AG09319 (cell line): ENCODE results near the gene TMED10.
"Not testable (repeated sequence)": the region's sequence is repeated elsewhere in the genome, so short reads cannot be mapped to it uniquely, and the experiment has no call there.

Experiments
- DNase-seq: peaks from one replicate; pipeline ENCODE4 v3.0.0-alpha.2; 2010; ENCODE audit warnings: low read depth; ENCODE audit errors: extremely low read depth
- CTCF ChIP-seq: IDR thresholded peaks from 2 replicates; pipeline ENCODE4 v1.5.1; 2011; ENCODE audit warnings: low read depth, mild to moderate bottlenecking, inconsistent platforms, low read length, moderate library complexity

TMED10 gene

GRCh38 chr14:75127903-75128595 lies 48.4 kb downstream of the TMED10 start:
- no peak for TF ChIP-seq CTCF

GRCh38 chr14:75127474-75127820 lies 49.0 kb downstream of the TMED10 start:
- not testable (repeated sequence) for DNase-seq

More at GRCh38 chr14:75127903-75128595, 48.4 kb downstream of the TMED10 start:
- no peak for DNase-seq

- DNase-seq: no peak
- TF ChIP-seq CTCF: no peak
These were observed 49.5 kb downstream of the TMED10 start, which contains the start of gene NEK9 for GRCh38 chr14:75126679-75127473. Gene NEK9, minus strand, starts transcription at chr14:75127048. Its CDS starts 127 bp downstream, at chr14:75126921.

- no peak for TF ChIP-seq CTCF
- DNase-seq: no peak
These were observed 50.3 kb downstream of the TMED10 start for GRCh38 chr14:75126121-75126544.

- DNase-seq: no peak
- TF ChIP-seq CTCF: no peak
These were observed 50.8 kb downstream of the TMED10 start for GRCh38 chr14:75125617-75126016.

- DNase-seq: no peak
- TF ChIP-seq CTCF: no peak
These were observed 52.4 kb downstream of the TMED10 start for GRCh38 chr14:75123991-75124390.

GRCh38 chr14:75121552-75121951 lies 54.9 kb downstream of the TMED10 start:
- no peak for TF ChIP-seq CTCF
- no peak for DNase-seq
